Parathyroid adenoma (tissue), 2 donors: Measurements from ENCODE around the gene USP33.

Experiments
- H2AFZ ChIP-seq: fragments of 300-600 bp; sonication (generic); one replicate; pipeline ENCODE4 v1.7.0; 2017; ENCODE audit warnings: antibody characterized with exemption, mild to moderate bottlenecking
- H3K27ac ChIP-seq: fragments of 300-600 bp; sonication (generic); one replicate; pipeline ENCODE4 v1.7.0; 2017
- H3K27me3 ChIP-seq: fragments of 300-600 bp; sonication (generic); one replicate; pipeline ENCODE4 v1.7.0; 2017; ENCODE audit warnings: low read length; ENCODE audit not compliant: control insufficient read depth, insufficient read depth
- H3K36me3 ChIP-seq: fragments of 300-600 bp; sonication (generic); one replicate; pipeline ENCODE4 v1.7.0; 2017; ENCODE audit warnings: low read length; ENCODE audit not compliant: control insufficient read depth, insufficient read depth
- H3K4me1 ChIP-seq: fragments of 300-600 bp; sonication (generic); one replicate; pipeline ENCODE4 v1.7.0; 2017; ENCODE audit warnings: control low read depth
- H3K4me2 ChIP-seq: fragments of 300-600 bp; sonication (generic); one replicate; pipeline ENCODE4 v1.7.0; 2017; ENCODE audit warnings: low read length
- H3K4me3 ChIP-seq: fragments of 300-600 bp; sonication (generic); one replicate; pipeline ENCODE4 v1.7.0; 2017; ENCODE audit warnings: low read depth, low read length
- H3K79me2 ChIP-seq: fragments of 300-600 bp; sonication (generic); one replicate; pipeline ENCODE4 v1.7.0; 2017; ENCODE audit warnings: control low read depth
- H3K9ac ChIP-seq: fragments of 300-600 bp; sonication (generic); one replicate; pipeline ENCODE4 v1.7.0; 2017; ENCODE audit warnings: mild to moderate bottlenecking
- H3K9me3 ChIP-seq: fragments of 300-600 bp; sonication (generic); one replicate; pipeline ENCODE4 v1.7.0; 2017; ENCODE audit warnings: low read length; ENCODE audit not compliant: control insufficient read depth
- TF ChIP-seq, protein P1 (sequence below): fragments of 300-600 bp; sonication (generic); IDR thresholded peaks from one replicate; pipeline ENCODE4 v1.7.0; 2017; ENCODE audit warnings: antibody characterized with exemption, mild to moderate bottlenecking
- donor health status: primary hyperparathyroidism.

Gene USP33

DNA sequence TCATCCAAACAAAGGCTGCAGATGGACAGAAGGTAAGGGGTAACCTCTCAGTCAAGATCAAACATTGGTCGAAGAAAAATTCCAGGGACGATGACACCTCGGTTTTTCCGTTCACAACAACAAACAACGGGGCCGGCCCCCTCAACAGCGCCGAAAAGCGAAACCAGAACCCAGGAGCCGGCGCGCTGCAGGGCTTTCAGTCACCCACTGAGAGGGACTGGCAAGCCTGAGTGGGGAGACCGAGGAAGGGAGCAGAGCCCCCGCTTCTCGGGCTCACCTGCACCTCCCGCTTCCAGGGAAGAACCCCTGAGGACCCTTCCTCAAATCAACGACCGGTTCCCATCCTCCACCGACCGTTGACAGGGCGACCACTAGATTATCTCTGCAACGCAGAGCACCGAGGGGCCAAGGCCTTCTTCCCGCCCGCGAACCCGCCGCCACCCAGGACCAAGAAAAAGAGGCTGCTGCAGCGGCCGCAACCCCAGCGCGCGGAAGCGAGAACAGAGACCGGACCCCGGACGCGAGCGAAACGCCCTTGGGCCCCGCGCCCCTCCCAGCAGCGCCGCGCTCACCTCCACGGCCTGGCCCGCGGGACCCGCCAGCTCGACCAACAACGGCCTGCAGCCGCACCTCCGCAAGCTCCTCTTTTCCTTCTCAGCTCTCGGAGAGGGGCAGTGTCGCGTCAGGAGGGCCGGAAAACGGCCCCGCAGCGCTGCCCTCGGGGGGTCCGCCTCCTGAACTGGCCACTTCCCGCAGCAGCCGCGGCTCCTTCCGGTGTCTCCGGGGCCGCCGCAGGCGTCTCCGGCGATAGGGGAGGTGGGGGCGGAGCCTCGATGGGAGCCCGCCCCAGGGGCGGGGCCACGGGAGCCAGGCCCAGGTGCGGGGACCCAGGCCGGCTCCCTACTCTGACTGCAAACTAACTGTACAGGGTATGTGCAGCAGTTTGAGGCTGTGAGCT is at the start of gene USP33:
TSS of gene USP33 (minus strand) at position 782 of the 958 bp plus-strand sequence. CDS start 18,155 bp downstream, outside the sequence.
- TF ChIP-seq, protein P1, sequence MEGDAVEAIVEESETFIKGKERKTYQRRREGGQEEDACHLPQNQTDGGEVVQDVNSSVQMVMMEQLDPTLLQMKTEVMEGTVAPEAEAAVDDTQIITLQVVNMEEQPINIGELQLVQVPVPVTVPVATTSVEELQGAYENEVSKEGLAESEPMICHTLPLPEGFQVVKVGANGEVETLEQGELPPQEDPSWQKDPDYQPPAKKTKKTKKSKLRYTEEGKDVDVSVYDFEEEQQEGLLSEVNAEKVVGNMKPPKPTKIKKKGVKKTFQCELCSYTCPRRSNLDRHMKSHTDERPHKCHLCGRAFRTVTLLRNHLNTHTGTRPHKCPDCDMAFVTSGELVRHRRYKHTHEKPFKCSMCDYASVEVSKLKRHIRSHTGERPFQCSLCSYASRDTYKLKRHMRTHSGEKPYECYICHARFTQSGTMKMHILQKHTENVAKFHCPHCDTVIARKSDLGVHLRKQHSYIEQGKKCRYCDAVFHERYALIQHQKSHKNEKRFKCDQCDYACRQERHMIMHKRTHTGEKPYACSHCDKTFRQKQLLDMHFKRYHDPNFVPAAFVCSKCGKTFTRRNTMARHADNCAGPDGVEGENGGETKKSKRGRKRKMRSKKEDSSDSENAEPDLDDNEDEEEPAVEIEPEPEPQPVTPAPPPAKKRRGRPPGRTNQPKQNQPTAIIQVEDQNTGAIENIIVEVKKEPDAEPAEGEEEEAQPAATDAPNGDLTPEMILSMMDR: no peak
- H3K4me1 ChIP-seq: peaks cover 1% of the 10 kb centered on the region
- peak within 1 kb of the TSS; percentile 68 for H3K27ac ChIP-seq

DNA sequence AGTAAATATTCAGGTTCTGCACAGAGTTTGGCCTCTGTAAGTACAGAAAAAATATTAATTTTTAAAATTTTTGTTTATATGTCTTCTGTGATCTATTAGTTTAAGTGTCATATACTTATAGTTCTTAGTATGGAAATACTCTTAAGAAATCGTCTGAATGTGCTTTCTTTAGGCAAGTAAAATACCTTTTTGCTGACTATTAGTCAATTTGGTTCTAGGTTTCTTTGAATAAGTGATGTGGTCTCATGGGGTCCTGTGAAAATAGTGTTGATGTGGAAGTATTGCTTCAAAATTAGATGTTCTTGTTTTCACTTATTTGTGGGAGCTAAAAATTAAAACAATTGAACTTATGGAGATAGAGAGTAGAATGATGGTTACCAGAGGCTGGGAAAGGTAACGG is 43.7 kb upstream of the USP33 start:
- no peak overlapping the region for H3K27ac ChIP-seq
- no peaks in the 10 kb centered on the region for H3K9me3 ChIP-seq
- TF ChIP-seq, protein P1: no peak
- no peak overlapping the region for H3K4me3 ChIP-seq
- H3K36me3 ChIP-seq: no peaks in the 10 kb centered on the region
- H2AFZ ChIP-seq: no peak overlapping the region
- H3K9ac ChIP-seq: no peak overlapping the region
- H3K4me1 ChIP-seq: no peaks in the 10 kb centered on the region
- H3K27me3 ChIP-seq: no peaks in the 10 kb centered on the region
- no peak overlapping the region for H3K4me2 ChIP-seq
- no peaks in the 10 kb centered on the region for H3K79me2 ChIP-seq

More for the DNA sequence above, at the start of gene USP33:
- Histone ChIP-seq H3K4me3 (peak within 1 kb of the TSS; percentile 90), H2AFZ (peak within 1 kb of the TSS; percentile 97), H3K9ac (peak within 1 kb of the TSS; percentile 67), H3K27me3 (no peaks in the 10 kb centered on the region), H3K4me2 (peak within 1 kb of the TSS; percentile 69), H3K9me3 (no peaks in the 10 kb centered on the region), H3K79me2 (peaks cover 10% of the 10 kb centered on the region), H3K36me3 (no peaks in the 10 kb centered on the region)

DNA sequence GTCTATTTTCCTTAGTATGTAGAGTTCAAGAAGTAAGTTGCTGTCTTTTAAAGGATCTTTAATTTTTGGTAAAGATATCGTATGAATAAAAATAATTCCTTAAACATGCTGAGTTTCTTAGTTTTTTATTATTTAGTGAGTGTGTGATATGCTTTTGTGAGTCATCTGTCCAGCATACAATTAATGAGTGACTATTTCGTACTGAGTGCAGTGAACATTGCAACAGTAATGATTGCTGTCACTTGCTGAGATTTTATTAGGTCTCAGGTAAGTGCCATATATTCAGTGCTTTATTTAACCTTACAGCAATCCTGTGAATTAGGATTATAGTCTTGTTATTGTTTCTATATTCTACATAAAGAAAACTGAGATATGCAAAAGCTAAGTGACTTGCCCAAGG is 42.4 kb upstream of the USP33 start:
- Histone ChIP-seq H3K4me2 (no peak overlapping the region), H3K9me3 (no peaks in the 10 kb centered on the region), H3K79me2 (no peaks in the 10 kb centered on the region), H2AFZ (no peak overlapping the region), H3K4me1 (no peaks in the 10 kb centered on the region), H3K27ac (no peak overlapping the region), H3K36me3 (no peaks in the 10 kb centered on the region), H3K9ac (no peak overlapping the region), H3K4me3 (no peak overlapping the region), H3K27me3 (no peaks in the 10 kb centered on the region)
- TF ChIP-seq, protein P1: no peak

DNA sequence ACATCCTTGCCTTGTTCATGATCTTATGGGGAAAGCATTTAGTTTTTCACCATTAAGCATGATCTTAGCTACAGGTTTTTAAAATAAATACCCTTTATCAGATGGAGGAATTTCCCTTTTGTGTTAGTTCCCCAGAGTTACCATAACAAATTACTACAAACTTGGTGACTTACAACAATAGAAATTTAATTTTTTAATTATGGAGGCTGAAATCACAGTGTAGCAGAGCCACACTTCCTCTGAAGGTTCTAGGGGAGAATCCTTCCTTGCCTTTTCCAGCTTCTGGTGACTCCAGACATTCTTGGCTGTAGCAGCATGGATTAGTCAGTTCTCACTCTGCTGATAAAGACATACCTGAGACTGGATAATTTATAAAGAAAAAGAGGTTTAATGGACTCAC is 38.3 kb upstream of the USP33 start:
- Histone ChIP-seq H3K9ac (no peak overlapping the region), H3K4me3 (no peak overlapping the region), H3K4me2 (no peak overlapping the region), H3K79me2 (no peaks in the 10 kb centered on the region), H2AFZ (no peak overlapping the region), H3K27ac (no peak overlapping the region), H3K9me3 (no peaks in the 10 kb centered on the region), H3K27me3 (no peaks in the 10 kb centered on the region), H3K4me1 (no peaks in the 10 kb centered on the region), H3K36me3 (no peaks in the 10 kb centered on the region)
- TF ChIP-seq, protein P1: no peak
